GM03348 (cell line): ENCODE data around the gene SLC41A2.

ENCODE experiments used
- DNase-seq: peaks from one replicate; pipeline ENCODE4 v3.0.0; 2012; ENCODE audit warnings: low spot score

The SLC41A2 gene

GRCh38 chr12:104930388-104931326 lies 27.4 kb downstream of the SLC41A2 start:
- DNase-seq, result peak; percentile 44

DNA sequence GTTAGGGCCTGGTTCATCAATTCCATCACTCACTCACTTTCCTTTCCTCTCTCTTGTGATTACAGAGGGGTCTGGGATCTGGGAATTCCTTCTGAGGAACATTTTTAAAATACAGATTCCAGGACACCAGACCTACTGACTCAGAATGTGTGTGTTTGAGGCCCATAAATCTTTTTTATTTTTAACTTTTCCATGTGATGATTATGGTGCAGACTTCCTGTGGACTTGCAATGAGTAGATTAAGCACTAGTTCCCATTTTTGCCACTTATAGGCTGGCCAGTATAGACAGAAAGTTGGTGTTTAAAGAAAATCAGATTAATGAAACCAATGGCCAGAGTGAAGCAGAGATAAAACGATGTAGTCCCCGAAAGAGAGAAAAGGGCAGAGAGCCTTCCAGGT lies 28.1 kb downstream of the SLC41A2 start:
- DNase-seq, result no peak

DNA sequence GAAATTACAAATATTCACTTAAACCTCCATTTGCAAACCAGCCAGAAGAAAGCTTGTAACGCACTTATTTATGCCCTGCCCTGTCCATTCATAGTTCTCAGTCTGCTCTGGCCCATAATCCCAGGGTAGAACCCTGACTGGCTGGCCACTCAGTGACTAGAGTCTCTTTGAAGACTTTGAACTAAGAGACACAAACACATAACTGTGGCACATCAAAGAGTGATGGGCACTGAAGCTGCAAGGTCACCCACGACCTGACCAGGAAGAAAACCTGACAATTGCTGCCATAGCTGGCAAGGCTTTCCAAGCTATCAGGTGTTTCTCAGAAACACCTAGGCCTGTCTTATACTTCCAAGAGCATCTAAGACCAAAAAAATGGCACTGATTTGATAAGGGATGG lies 28.7 kb downstream of the SLC41A2 start:
- no peak for DNase-seq

DNA sequence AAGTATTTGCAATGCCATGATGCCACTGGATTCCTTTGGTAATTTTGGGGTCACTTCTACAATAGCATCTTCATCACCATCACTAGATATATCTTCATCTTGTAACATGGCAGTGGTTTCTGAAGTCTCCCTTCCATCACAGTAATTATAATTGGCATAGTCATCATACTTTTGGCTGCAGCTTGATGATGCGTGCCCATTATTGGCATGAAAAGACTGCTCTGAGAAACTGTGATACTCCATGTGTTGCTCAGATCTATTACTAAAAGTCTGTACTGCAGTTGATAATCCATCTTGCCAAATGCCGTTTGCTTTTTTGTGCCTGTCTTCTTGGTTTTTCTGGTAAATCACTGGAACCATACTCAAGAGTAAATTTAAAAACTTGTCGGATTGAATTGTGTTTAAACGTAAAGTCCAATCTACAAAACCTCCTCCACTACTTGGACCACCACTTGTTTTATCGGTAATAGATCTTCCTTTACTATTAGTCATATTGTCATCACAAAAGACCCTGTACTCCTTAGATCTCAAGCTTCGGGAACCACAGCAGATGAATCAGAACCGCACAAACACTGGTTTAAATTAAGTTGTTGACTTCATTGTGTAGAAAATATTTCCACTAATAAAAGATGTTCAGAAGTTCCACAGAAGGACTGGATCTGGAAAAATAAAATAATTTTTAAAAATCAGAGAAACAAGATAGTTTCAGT lies 29.9 kb downstream of the SLC41A2 start:
- DNase-seq, result peak; percentile 16

- DNase-seq, result no peak
These were observed 32.6 kb downstream of the SLC41A2 start for GRCh38 chr12:104925501-104925900.

- no peak for DNase-seq
These were observed 36.8 kb downstream of the SLC41A2 start for GRCh38 chr12:104921340-104921739.

DNA sequence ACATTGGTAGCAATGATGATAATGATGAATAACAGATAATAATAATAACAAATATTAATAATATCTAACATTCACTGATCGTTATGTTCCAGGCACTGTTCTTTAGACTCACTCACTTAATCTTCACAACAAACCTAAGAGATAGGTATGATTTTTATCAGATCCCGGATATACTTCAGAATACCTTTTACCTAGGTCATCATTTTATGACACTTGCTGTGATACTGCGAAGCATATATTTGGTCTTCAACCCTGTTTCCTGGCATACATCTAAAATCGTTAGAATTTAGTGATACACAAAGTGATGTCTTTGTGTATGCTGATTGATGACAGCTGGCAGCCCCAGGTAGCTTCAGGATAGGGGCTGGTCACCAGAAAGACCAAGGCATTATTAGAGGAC lies 46.1 kb downstream of the SLC41A2 start:
- no peak for DNase-seq

- DNase-seq, result peak; percentile 44
These were observed 47.8 kb downstream of the SLC41A2 start for GRCh38 chr12:104910196-104910840.

DNA sequence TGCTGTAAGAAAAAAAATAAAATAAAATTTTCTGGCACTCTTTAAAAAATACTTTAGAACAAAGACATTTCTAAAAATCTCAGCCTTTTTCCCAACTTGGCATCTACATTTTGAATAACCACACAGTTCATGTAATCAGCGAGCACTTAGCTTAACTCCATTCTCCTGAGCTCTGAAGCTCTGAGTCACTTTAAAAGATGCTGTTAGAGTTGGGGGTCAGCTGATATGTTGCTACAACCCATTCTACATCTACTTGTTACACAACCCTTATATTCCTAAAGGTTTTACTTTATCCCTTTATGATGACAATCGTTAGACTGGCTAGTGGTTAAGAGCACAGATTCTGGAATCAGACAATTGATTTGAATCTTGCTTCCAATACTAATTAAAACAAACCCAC lies 48.3 kb downstream of the SLC41A2 start:
- DNase-seq, result peak; percentile 41
